GM12872 (cell line): ENCODE results near the gene DZIP1L.

ENCODE experiments used
- CTCF ChIP-seq: IDR thresholded peaks from 3 replicates; pipeline ENCODE4 v1.5.1; 2011; ENCODE audit warnings: low read depth, mild to moderate bottlenecking, low read length, moderate library complexity; ENCODE audit not compliant: insufficient read depth

DZIP1L gene

GRCh38 chr3:138078096-138078495, 37.3 kb downstream of the DZIP1L start:
- TF ChIP-seq CTCF, result no peak

- no peak for TF ChIP-seq CTCF
Observed at GRCh38 chr3:138072796-138073195, 42.6 kb downstream of the DZIP1L start.

GRCh38 chr3:138070006-138070405, 45.4 kb downstream of the DZIP1L start:
- TF ChIP-seq CTCF, result no peak

GRCh38 chr3:138068579-138069174, 46.7 kb downstream of the DZIP1L start:
- peak; percentile 100 for TF ChIP-seq CTCF

GRCh38 chr3:138068046-138068445, 47.4 kb downstream of the DZIP1L start:
- TF ChIP-seq CTCF, result no peak

GRCh38 chr3:138066972-138067371, 48.4 kb downstream of the DZIP1L start:
- TF ChIP-seq CTCF, result no peak

GRCh38 chr3:138066383-138066782, 49.0 kb downstream of the DZIP1L start:
- no peak for TF ChIP-seq CTCF

GRCh38 chr3:138065949-138066348, 49.5 kb downstream of the DZIP1L start:
- TF ChIP-seq CTCF, result no peak
